ENCODE measurements around the gene ADAMTSL1. TPM values are rescaled to one million over a fixed set of nuclear protein-coding genes. Genes with fewer than 3 reads are reported as not detected.
A peak's percentile ranks its signal among the peaks of the same experiment; 100 is the strongest.

The ADAMTSL1 gene
- total RNA-seq, 6 donors from 2014 or later, result 0.44 to 6.4 (median 2.3) TPM; not detected in 1

DNA sequence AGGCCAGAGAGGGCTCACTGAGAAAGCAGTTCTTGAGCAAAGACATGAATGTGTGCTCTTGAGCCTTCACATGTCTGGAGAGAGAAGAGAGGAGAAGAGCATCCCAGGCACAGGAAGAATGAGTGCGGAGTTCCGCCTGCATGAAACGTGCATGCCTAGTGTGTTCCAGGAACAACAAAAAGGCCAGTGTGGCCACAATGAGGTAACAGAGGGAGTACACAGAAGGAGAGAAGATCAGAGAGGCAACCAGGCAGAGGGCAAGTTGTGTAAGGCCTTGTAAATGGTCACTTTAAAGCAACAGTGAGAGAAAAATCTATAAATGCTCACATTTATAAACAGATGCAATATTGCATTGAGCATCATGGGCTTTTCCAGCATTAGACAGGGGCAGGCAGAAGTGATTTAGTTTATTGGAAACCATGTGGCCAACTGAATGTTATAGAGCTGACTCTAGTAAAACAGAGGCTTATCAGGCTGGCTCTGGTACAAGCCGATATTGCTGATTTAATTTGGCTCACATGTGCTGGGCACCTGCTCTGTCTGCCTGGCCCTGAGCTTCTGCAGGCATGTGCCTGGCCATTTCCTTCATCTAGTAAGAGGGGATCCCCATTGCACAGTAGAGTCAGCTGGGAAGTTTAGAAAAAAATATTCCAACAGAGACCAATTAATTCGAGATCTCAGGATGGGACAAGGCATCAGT lies 373.8 kb downstream of the ADAMTSL1 start:
- TF ChIP-seq EP300 (IDR thresholded peaks at IDR 0.05) (no peak), POLR2AphosphoS5 (IDR thresholded peaks at IDR 0.05) (no peak), POLR2A (IDR thresholded peaks at IDR 0.05) (no peak)
- TF ChIP-seq, protein P1, sequence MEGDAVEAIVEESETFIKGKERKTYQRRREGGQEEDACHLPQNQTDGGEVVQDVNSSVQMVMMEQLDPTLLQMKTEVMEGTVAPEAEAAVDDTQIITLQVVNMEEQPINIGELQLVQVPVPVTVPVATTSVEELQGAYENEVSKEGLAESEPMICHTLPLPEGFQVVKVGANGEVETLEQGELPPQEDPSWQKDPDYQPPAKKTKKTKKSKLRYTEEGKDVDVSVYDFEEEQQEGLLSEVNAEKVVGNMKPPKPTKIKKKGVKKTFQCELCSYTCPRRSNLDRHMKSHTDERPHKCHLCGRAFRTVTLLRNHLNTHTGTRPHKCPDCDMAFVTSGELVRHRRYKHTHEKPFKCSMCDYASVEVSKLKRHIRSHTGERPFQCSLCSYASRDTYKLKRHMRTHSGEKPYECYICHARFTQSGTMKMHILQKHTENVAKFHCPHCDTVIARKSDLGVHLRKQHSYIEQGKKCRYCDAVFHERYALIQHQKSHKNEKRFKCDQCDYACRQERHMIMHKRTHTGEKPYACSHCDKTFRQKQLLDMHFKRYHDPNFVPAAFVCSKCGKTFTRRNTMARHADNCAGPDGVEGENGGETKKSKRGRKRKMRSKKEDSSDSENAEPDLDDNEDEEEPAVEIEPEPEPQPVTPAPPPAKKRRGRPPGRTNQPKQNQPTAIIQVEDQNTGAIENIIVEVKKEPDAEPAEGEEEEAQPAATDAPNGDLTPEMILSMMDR (IDR thresholded peaks at IDR 0.05), result no peak
- Histone ChIP-seq H3K27me3 (no peaks in the 10 kb centered on the region), H3K9me3 (no peaks in the 10 kb centered on the region), H3K36me3 (no peaks in the 10 kb centered on the region), H3K27ac (peak overlapping the region in 1 of 4 donors; percentile 7), H3K4me1 (peaks cover 0 to 4% (median 0%) of the 10 kb centered on the region in 4 donors), H3K4me3 (no peak overlapping the region)
- ATAC-seq (ENCODE audit: low FRiP score in 2 of 2) (no peak), DNase-seq (no peak)
- WGBS, 2 donors, result 68 to 78% methylated on average over 5 of the region's 5 CpGs

GRCh38 chr9:18848657-18849056 lies 374.7 kb downstream of the ADAMTSL1 start:
- Histone ChIP-seq H3K9me3 (no peaks in the 10 kb centered on the region), H3K4me3 (no peak overlapping the region), H3K4me1 (peaks cover 0 to 4% (median 0%) of the 10 kb centered on the region in 4 donors), H3K27ac (peak overlapping the region in 2 of 4 donors; percentile 7 to 70), H3K36me3 (no peaks in the 10 kb centered on the region), H3K27me3 (no peaks in the 10 kb centered on the region)
- TF ChIP-seq POLR2A (IDR thresholded peaks at IDR 0.05) (no peak), EP300 (IDR thresholded peaks at IDR 0.05) (no peak), POLR2AphosphoS5 (IDR thresholded peaks at IDR 0.05) (no peak)
- TF ChIP-seq, protein P1 (IDR thresholded peaks at IDR 0.05), result no peak
- ATAC-seq (ENCODE audit: low FRiP score in 2 of 2), result no peak
- 37 to 55% methylated on average over 3 of the region's 3 CpGs for WGBS, 2 donors
- DNase-seq, result no peak

- Histone ChIP-seq H3K9me3 (no peaks in the 10 kb centered on the region), H3K4me1 (peaks cover 0 to 4% (median 0%) of the 10 kb centered on the region in 4 donors), H3K27ac (peak overlapping the region in 2 of 4 donors; percentile 7 to 70), H3K36me3 (no peaks in the 10 kb centered on the region), H3K27me3 (no peaks in the 10 kb centered on the region), H3K4me3 (no peak overlapping the region)
- TF ChIP-seq POLR2A (IDR thresholded peaks at IDR 0.05), result no peak
- TF ChIP-seq POLR2AphosphoS5 (IDR thresholded peaks at IDR 0.05), result peak; percentile 33 to 71
- TF ChIP-seq, protein P1 (IDR thresholded peaks at IDR 0.05), result no peak
- TF ChIP-seq EP300 (IDR thresholded peaks at IDR 0.05), result peak in 2 of 4 donors; percentile 24 to 89
- no peak for DNase-seq
- ATAC-seq (ENCODE audit: low FRiP score in 2 of 2), result no peak
- WGBS, 2 donors, result 52 to 63% methylated on average over 6 of the region's 6 CpGs
These were observed 375.3 kb downstream of the ADAMTSL1 start for GRCh38 chr9:18849270-18849669.

- ATAC-seq (ENCODE audit: low FRiP score in 2 of 2), result no peak
- Histone ChIP-seq H3K4me1 (peaks cover 0 to 4% (median 0%) of the 10 kb centered on the region in 4 donors), H3K27ac (peak overlapping the region in 3 of 4 donors; percentile 7 to 70 (median 28)), H3K27me3 (no peaks in the 10 kb centered on the region), H3K36me3 (no peaks in the 10 kb centered on the region), H3K9me3 (no peaks in the 10 kb centered on the region), H3K4me3 (no peak overlapping the region)
- DNase-seq, result no peak
- 77 to 88% methylated on average over 4 of the region's 4 CpGs for WGBS, 2 donors
- TF ChIP-seq EP300 (IDR thresholded peaks at IDR 0.05) (no peak), POLR2AphosphoS5 (IDR thresholded peaks at IDR 0.05) (no peak), POLR2A (IDR thresholded peaks at IDR 0.05) (no peak)
- TF ChIP-seq, protein P1 (IDR thresholded peaks at IDR 0.05), result no peak
These were observed 376.1 kb downstream of the ADAMTSL1 start for GRCh38 chr9:18849890-18850677.
